Measurements from ENCODE around the gene LSM3. TPM values are rescaled to one million over a fixed set of nuclear protein-coding genes. Genes with fewer than 3 reads are reported as not detected.

Gene LSM3
- total and polyA plus RNA-seq, 9 of the 15 experiments (the other 6 are each of a cell fraction or from before 2014, with no cell fraction given): 33.8 to 203 (median 61.2) TPM

DNA sequence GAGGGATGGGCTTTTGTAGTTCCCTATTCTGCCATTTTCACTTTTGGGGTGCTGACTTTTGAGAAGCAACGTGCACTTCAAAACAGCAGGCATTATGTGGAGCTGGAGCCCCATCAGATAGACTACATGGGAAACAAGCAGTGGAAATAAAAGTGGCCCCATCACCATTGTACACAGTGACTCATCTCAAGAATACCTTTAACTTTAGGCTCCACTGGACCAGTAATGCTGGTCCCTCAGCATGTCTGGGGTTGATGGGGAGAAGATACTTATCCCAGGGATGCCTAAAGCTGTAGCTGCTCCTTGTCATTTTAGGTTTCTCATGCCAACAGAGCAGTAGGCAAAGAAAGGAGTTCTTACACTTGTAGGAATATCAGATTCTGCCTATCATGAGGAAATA, 45.0 kb downstream of the LSM3 start (continued):
- TF ChIP-seq, protein P1, sequence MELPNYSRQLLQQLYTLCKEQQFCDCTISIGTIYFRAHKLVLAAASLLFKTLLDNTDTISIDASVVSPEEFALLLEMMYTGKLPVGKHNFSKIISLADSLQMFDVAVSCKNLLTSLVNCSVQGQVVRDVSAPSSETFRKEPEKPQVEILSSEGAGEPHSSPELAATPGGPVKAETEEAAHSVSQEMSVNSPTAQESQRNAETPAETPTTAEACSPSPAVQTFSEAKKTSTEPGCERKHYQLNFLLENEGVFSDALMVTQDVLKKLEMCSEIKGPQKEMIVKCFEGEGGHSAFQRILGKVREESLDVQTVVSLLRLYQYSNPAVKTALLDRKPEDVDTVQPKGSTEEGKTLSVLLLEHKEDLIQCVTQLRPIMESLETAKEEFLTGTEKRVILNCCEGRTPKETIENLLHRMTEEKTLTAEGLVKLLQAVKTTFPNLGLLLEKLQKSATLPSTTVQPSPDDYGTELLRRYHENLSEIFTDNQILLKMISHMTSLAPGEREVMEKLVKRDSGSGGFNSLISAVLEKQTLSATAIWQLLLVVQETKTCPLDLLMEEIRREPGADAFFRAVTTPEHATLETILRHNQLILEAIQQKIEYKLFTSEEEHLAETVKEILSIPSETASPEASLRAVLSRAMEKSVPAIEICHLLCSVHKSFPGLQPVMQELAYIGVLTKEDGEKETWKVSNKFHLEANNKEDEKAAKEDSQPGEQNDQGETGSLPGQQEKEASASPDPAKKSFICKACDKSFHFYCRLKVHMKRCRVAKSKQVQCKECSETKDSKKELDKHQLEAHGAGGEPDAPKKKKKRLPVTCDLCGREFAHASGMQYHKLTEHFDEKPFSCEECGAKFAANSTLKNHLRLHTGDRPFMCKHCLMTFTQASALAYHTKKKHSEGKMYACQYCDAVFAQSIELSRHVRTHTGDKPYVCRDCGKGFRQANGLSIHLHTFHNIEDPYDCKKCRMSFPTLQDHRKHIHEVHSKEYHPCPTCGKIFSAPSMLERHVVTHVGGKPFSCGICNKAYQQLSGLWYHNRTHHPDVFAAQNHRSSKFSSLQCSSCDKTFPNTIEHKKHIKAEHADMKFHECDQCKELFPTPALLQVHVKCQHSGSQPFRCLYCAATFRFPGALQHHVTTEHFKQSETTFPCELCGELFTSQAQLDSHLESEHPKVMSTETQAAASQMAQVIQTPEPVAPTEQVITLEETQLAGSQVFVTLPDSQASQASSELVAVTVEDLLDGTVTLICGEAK (IDR thresholded peaks at IDR 0.05): peak; percentile 5; the same call in 1 of the 2 replicates
- TF ChIP-seq, protein P1 (CRISPR knock-in tag; IDR thresholded peaks at IDR 0.05): no peak
- TF ChIP-seq, protein P2, sequence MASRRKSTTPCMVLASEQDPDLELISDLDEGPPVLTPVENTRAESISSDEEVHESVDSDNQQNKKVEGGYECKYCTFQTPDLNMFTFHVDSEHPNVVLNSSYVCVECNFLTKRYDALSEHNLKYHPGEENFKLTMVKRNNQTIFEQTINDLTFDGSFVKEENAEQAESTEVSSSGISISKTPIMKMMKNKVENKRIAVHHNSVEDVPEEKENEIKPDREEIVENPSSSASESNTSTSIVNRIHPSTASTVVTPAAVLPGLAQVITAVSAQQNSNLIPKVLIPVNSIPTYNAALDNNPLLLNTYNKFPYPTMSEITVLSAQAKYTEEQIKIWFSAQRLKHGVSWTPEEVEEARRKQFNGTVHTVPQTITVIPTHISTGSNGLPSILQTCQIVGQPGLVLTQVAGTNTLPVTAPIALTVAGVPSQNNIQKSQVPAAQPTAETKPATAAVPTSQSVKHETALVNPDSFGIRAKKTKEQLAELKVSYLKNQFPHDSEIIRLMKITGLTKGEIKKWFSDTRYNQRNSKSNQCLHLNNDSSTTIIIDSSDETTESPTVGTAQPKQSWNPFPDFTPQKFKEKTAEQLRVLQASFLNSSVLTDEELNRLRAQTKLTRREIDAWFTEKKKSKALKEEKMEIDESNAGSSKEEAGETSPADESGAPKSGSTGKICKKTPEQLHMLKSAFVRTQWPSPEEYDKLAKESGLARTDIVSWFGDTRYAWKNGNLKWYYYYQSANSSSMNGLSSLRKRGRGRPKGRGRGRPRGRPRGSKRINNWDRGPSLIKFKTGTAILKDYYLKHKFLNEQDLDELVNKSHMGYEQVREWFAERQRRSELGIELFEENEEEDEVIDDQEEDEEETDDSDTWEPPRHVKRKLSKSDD (conservative IDR thresholded peaks at IDR 0.05; ENCODE audit: low read length): no peak
- TF ChIP-seq BRD9 (IDR thresholded peaks at IDR 0.05; ENCODE audit: low read depth, partially characterized antibody) (no peak), SMARCB1 (IDR thresholded peaks at IDR 0.05; ENCODE audit: insufficient read length, low read depth) (no peak), SMARCE1 (IDR thresholded peaks at IDR 0.05) (peak; percentile 53), RFX5 (IDR thresholded peaks at IDR 0.05; ENCODE audit: low read depth, low read length) (no peak), ZNF134 (CRISPR knock-in tag; conservative IDR thresholded peaks at IDR 0.05) (no peak), SOX6 (IDR thresholded peaks at IDR 0.05) (no peak), DNMT1 (IDR thresholded peaks at IDR 0.05) (no peak), POLR2AphosphoS2 (IDR thresholded peaks at IDR 0.05; ENCODE audit: low read length) (no peak), RBFOX2 (IDR thresholded peaks at IDR 0.05; ENCODE audit: low read depth, low read length) (no peak), MTA3 (IDR thresholded peaks at IDR 0.05; ENCODE audit: borderline replicate concordance) (no peak)
- TF ChIP-seq, protein P3, sequence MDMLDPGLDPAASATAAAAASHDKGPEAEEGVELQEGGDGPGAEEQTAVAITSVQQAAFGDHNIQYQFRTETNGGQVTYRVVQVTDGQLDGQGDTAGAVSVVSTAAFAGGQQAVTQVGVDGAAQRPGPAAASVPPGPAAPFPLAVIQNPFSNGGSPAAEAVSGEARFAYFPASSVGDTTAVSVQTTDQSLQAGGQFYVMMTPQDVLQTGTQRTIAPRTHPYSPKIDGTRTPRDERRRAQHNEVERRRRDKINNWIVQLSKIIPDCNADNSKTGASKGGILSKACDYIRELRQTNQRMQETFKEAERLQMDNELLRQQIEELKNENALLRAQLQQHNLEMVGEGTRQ (CRISPR knock-in tag; IDR thresholded peaks at IDR 0.05): no peak

Data from K562 (cell line).